Sigmoid colon (tissue), 7 donors: Measurements from ENCODE around the gene RHOU. TPM values are rescaled to one million over a fixed set of nuclear protein-coding genes. Genes with fewer than 3 reads are reported as not detected.

ENCODE experiments used
- DNase-seq: peaks from one replicate; pipeline ENCODE4 v3.0.0-alpha.2; 2019
- H3K27ac ChIP-seq, 4 donors: fragments of 200-600 bp; sonication (generic); one replicate each; pipeline ENCODE4 v1.5.1; 2016 to 2019; ENCODE audit warnings: mild to moderate bottlenecking in 1 of 4
- H3K27me3 ChIP-seq, 3 donors: fragments of 200-600 bp; sonication (generic); one replicate each; pipeline ENCODE4 v1.5.1; 2019; ENCODE audit warnings: mild to moderate bottlenecking in 1 of 3
- H3K36me3 ChIP-seq, 4 donors: fragments of 200-600 bp; sonication (generic); one replicate each; pipeline ENCODE4 v1.5.1; 2016 to 2019
- H3K4me1 ChIP-seq, 4 donors: fragments of 200-600 bp; sonication (generic); one replicate each; pipeline ENCODE4 v1.5.1; 2017 to 2019
- H3K4me3 ChIP-seq, 4 donors: fragments of 200-600 bp; sonication (generic); one replicate each; pipeline ENCODE4 v1.5.1; 2017 to 2019; ENCODE audit warnings: mild to moderate bottlenecking in 2 of 4, moderate library complexity in 1 of 4
- H3K9me3 ChIP-seq, 4 donors: fragments of 200-600 bp in 3 of 4; sonication (generic) in 3 of 4; one replicate each; pipeline versions ENCODE4 v1.5.1 to v1.6.1; 2013 to 2019
- CTCF ChIP-seq, 4 experiments: fragments of 450-650 bp in 3 of 4; fragments of 200-600 bp in 1 of 4; IDR thresholded peaks; one replicate each; pipeline ENCODE4 v1.5.1; 2016 to 2019; ENCODE audit warnings: antibody characterized with exemption in 4 of 4, mild to moderate bottlenecking in 3 of 4, moderate library complexity in 2 of 4
- EP300 ChIP-seq, 4 donors: sonication (generic); formaldehyde crosslinking; IDR thresholded peaks; one replicate each; pipeline ENCODE4 v1.6.1; 2017; ENCODE audit warnings: antibody characterized with exemption in 4 of 4
- POLR2A ChIP-seq, 2 donors: fragments of 450-650 bp; IDR thresholded peaks; one replicate each; pipeline ENCODE4 v1.6.1; 2016; ENCODE audit warnings: antibody characterized with exemption in 2 of 2, mild to moderate bottlenecking in 2 of 2, moderate library complexity in 2 of 2
- POLR2AphosphoS5 ChIP-seq, 4 donors: sonication (generic); formaldehyde crosslinking; IDR thresholded peaks; one replicate each; pipeline ENCODE4 v1.6.1; 2017; ENCODE audit warnings: antibody characterized with exemption in 4 of 4
- whole genome bisulfite sequencing, 2 donors: extraction: QIAGEN DNeasy Blood & Tissue Kit; methylation state at CpG; one replicate each; pipeline ENCODE4 v1.1.7; 2013; 5-methylcytosine and 5-hydroxymethylcytosine counted together
- intact Hi-C: fragments of 100-400 bp; cut with DNase I; formaldehyde crosslinking; loops from one replicate; pipeline ENCODE4 v1.15.1; 2023
- polyA plus RNA-seq, 3 donors: library from polyadenylated mRNA; stranded (reverse); fragments of 200-250 nt; gene quantifications; one replicate each; pipeline ENCODE4 v1.2.3, GENCODE V29; 2013
- total RNA-seq, 4 donors: library from RNA; depleted of rRNA; stranded (reverse); fragments of >200 nt; gene quantifications; one replicate each; pipeline ENCODE4 v1.1.0, GENCODE V29; 2016
- donor health status: healthy with polysubstance abuse.
- donor health status: Bipolar disorder and iron deficiency.
- donor health status: healthy.

The RHOU gene
- total and polyA plus RNA-seq, 7 donors: 9.7 to 58.7 (median 18.3) TPM

GRCh38 chr1:228752258-228752657, 17.0 kb downstream of the RHOU start:
- H3K4me1 ChIP-seq: peaks cover 0 to 12% (median 6%) of the 10 kb centered on the region in 4 donors
- H3K9me3 ChIP-seq: no peaks in the 10 kb centered on the region
- WGBS, 2 donors: 78 to 83% methylated on average over 6 of the region's 6 CpGs
- H3K27ac ChIP-seq: no peak overlapping the region
- intact Hi-C loops: no loop called here
- H3K36me3 ChIP-seq: no peaks in the 10 kb centered on the region
- no peak overlapping the region for H3K4me3 ChIP-seq
- TF ChIP-seq POLR2AphosphoS5 (IDR thresholded peaks at IDR 0.05): no peak
- no peak for TF ChIP-seq CTCF (IDR thresholded peaks at IDR 0.05)
- TF ChIP-seq EP300 (IDR thresholded peaks at IDR 0.05): no peak
- no peak for TF ChIP-seq POLR2A (IDR thresholded peaks at IDR 0.05)
- no peak for DNase-seq
- no peaks in the 10 kb centered on the region for H3K27me3 ChIP-seq

DNA sequence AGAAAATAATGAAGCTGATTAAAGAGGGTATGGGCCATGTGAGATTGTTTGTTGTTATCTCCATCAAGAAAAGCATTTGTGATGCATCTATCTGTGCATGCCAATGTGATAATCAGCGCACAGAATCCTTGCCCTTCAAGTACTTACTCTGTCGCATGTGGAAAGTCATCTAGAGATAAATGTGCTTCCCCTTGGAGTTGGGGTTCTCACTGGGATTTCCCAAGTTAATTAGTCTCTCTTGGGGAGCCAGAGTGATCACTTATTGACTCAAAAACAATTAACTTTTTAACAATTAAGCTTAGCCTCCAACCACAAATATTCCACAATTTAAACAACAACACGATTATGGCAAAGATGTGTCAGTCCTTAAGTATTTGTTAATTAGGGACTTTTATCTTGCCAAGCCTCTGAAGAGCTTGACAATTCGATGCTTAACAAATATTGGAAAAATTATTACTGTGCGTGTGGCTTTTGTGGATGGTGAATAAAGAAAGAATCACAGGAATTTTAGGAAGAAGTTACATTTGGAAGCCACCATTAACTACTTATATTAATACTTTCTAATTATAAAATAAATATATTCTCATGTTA, 17.5 kb downstream of the RHOU start:
- no peak overlapping the region for H3K27ac ChIP-seq
- H3K36me3 ChIP-seq: no peaks in the 10 kb centered on the region
- 80 to 83% methylated on average over 5 of the region's 5 CpGs for WGBS, 2 donors
- TF ChIP-seq EP300 (IDR thresholded peaks at IDR 0.05): no peak
- no peak for TF ChIP-seq POLR2AphosphoS5 (IDR thresholded peaks at IDR 0.05)
- no peak for TF ChIP-seq CTCF (IDR thresholded peaks at IDR 0.05)
- no peak for TF ChIP-seq POLR2A (IDR thresholded peaks at IDR 0.05)
- H3K4me1 ChIP-seq: peaks cover 0 to 12% (median 6%) of the 10 kb centered on the region in 4 donors
- H3K27me3 ChIP-seq: no peaks in the 10 kb centered on the region
- DNase-seq: no peak
- H3K4me3 ChIP-seq: no peak overlapping the region
- intact Hi-C loops: no loop called here
- H3K9me3 ChIP-seq: no peaks in the 10 kb centered on the region

GRCh38 chr1:228753287-228753686, 18.0 kb downstream of the RHOU start:
- no peaks in the 10 kb centered on the region for H3K27me3 ChIP-seq
- TF ChIP-seq CTCF (IDR thresholded peaks at IDR 0.05) (no peak), POLR2AphosphoS5 (IDR thresholded peaks at IDR 0.05) (no peak), EP300 (IDR thresholded peaks at IDR 0.05) (no peak), POLR2A (IDR thresholded peaks at IDR 0.05) (no peak)
- DNase-seq: no peak
- no peaks in the 10 kb centered on the region for H3K36me3 ChIP-seq
- no peak overlapping the region for H3K27ac ChIP-seq
- 80 to 84% methylated on average over 1 of the region's 1 CpG for WGBS, 2 donors
- no peak overlapping the region for H3K4me3 ChIP-seq
- H3K4me1 ChIP-seq: peaks cover 0 to 12% (median 6%) of the 10 kb centered on the region in 4 donors
- no peaks in the 10 kb centered on the region for H3K9me3 ChIP-seq
- intact Hi-C loops: no loop called here

- no peak for DNase-seq
- no peaks in the 10 kb centered on the region for H3K27me3 ChIP-seq
- TF ChIP-seq CTCF (IDR thresholded peaks at IDR 0.05): no peak
- H3K36me3 ChIP-seq: no peaks in the 10 kb centered on the region
- H3K4me3 ChIP-seq: no peak overlapping the region
- no peak overlapping the region for H3K27ac ChIP-seq
- H3K4me1 ChIP-seq: peaks cover 0 to 12% (median 6%) of the 10 kb centered on the region in 4 donors
- intact Hi-C loops: no loop called here
- H3K9me3 ChIP-seq: no peaks in the 10 kb centered on the region
- WGBS, 2 donors: 59 to 61% methylated on average over 6 of the region's 6 CpGs
Measured at GRCh38 chr1:228753786-228754360, 18.6 kb downstream of the RHOU start.
